Activated T-cell treated with anti-CD3 and anti-CD28 coated beads, Interleukin-2, amount 50 U/mL, for 4 hours (primary cell): Measurements from ENCODE around the gene ADAR. TPM values are rescaled to one million over a fixed set of nuclear protein-coding genes. Genes with fewer than 3 reads are reported as not detected.
"Not testable (repeated sequence)": the region's sequence is repeated elsewhere in the genome, so short reads cannot be mapped to it uniquely, and the experiment has no call there.

Experiments used
- ATAC-seq, 2 donors: fragments of 200-7000 bp; cut with Tn5 transposase; one replicate each; pipeline ENCODE4 v1.10.0; 2021
- DNase-seq: peaks from one replicate; pipeline ENCODE4 v3.0.0-alpha.2; 2020
- H3K27me3 Mint-ChIP-seq: one replicate; pipeline ENCODE4 v1.8.0; 2021; ENCODE audit warnings: low read depth, mixed read lengths
- H3K36me3 Mint-ChIP-seq: one replicate; pipeline ENCODE4 v1.8.0; 2022; ENCODE audit warnings: mixed read lengths; ENCODE audit not compliant: insufficient read depth
- H3K4me1 Mint-ChIP-seq: one replicate; pipeline ENCODE4 v1.8.0; 2021; ENCODE audit warnings: low read depth, mixed read lengths
- H3K4me3 Mint-ChIP-seq: one replicate; pipeline ENCODE4 v1.8.0; 2021; ENCODE audit warnings: mild to moderate bottlenecking, moderate library complexity, mixed read lengths
- H3K9me3 Mint-ChIP-seq: one replicate; pipeline ENCODE4 v1.8.0; 2021; ENCODE audit warnings: mixed read lengths
- total RNA-seq, 3 donors: library from RNA; stranded (reverse); gene quantifications; one replicate each; pipeline ENCODE4 v1.2.1, GENCODE V29; 2021

ADAR gene, protein sequence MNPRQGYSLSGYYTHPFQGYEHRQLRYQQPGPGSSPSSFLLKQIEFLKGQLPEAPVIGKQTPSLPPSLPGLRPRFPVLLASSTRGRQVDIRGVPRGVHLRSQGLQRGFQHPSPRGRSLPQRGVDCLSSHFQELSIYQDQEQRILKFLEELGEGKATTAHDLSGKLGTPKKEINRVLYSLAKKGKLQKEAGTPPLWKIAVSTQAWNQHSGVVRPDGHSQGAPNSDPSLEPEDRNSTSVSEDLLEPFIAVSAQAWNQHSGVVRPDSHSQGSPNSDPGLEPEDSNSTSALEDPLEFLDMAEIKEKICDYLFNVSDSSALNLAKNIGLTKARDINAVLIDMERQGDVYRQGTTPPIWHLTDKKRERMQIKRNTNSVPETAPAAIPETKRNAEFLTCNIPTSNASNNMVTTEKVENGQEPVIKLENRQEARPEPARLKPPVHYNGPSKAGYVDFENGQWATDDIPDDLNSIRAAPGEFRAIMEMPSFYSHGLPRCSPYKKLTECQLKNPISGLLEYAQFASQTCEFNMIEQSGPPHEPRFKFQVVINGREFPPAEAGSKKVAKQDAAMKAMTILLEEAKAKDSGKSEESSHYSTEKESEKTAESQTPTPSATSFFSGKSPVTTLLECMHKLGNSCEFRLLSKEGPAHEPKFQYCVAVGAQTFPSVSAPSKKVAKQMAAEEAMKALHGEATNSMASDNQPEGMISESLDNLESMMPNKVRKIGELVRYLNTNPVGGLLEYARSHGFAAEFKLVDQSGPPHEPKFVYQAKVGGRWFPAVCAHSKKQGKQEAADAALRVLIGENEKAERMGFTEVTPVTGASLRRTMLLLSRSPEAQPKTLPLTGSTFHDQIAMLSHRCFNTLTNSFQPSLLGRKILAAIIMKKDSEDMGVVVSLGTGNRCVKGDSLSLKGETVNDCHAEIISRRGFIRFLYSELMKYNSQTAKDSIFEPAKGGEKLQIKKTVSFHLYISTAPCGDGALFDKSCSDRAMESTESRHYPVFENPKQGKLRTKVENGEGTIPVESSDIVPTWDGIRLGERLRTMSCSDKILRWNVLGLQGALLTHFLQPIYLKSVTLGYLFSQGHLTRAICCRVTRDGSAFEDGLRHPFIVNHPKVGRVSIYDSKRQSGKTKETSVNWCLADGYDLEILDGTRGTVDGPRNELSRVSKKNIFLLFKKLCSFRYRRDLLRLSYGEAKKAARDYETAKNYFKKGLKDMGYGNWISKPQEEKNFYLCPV
- 100 to 1,000 TPM; 218 to 245 (median 245) TPM for total RNA-seq

DNA sequence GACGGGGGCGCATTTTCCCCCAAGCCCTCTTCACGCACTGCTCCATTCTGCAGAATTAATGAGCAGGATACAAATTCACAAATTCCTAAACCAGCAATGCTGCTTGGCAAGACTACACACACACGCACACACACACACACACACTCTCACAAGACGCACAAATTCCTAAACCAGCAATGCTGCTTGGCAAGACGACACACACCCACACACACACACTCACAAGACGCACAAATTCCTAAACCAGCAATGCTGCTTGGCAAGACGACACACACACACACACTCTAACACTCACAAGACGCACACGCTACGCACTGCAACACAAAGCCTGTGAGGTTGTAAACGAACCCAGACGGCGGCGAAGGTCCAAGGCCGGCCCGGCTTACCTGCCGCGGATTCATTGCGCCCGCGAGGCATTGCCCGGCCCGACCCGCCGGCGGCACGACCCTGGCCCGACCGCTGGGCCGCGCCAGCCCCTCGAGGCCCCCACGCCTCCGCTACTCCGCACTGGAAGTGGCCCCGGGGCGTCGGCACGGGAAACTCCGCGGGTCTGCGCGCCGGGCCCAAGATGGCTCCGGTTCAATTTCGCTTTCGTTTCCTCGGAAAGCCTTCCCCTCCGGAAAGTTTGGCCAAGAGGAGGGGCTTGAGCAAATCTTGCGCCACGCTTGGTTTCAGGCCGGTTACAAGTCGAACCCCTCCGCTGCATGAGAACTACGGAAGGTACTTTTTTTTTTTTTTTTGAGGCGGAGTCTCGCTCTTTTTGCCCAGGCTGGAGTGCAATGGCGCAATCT is at the start of gene ADAR:
Gene ADAR, minus strand, starts transcription at position 578 of the 788 bp plus-strand sequence. Its CDS starts 180 bp downstream, at position 398.
- H3K36me3 Mint-ChIP-seq = peaks cover 16% of the 10 kb centered on the region
- no peaks in the 10 kb centered on the region for H3K27me3 Mint-ChIP-seq
- H3K4me1 Mint-ChIP-seq = peaks cover 72% of the 10 kb centered on the region
- H3K4me3 Mint-ChIP-seq = peak within 1 kb of the TSS; percentile 98
- DNase-seq = peak; percentile 88
- H3K9me3 Mint-ChIP-seq = no peaks in the 10 kb centered on the region
- peak; percentile 78 to 81 for ATAC-seq

DNA sequence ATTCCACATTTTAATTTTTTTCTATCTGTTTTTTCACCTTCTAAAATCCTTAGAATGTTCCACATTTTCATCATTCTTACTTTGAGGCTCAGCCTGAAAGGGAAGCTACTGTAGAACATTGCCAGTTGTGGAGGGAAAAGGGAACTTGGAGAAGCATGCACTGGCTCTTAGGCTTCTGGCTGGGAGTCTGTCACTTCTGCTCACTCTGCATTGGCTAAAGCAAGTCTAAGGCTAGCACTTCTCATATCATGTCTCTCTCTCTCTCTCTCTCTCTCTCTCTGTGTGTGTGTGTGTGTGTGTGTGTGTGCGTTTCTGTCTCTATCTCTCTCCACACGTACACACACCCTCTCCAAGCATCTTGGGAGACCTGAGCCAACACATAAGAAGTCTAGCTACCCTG is 49.6 kb upstream of the ADAR start:
- ATAC-seq = no peak
- no peak for DNase-seq
- no peaks in the 10 kb centered on the region for H3K9me3 Mint-ChIP-seq
- no peaks in the 10 kb centered on the region for H3K4me1 Mint-ChIP-seq
- peaks cover 33% of the 10 kb centered on the region for H3K27me3 Mint-ChIP-seq
- no peak overlapping the region for H3K4me3 Mint-ChIP-seq
- H3K36me3 Mint-ChIP-seq = no peaks in the 10 kb centered on the region

DNA sequence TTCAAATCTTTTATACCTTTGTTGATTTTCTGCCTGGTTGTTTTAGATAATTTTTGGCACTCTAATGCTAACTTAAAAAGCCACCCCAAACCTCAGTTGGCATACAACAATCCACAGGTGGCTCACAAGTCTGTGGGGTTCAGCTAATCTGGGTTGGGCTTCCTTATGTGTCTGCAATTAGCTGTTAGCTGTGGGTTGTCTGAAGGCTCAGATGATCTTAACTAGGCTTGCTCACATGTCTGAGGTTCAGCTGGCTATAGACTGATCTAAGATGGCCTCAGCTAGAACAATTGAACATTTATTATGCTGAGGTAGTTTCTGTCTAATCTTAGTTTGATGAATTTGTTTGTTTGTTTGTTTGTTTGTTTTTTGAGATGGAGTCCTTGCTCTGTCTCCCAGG is 44.9 kb upstream of the ADAR start:
- no peaks in the 10 kb centered on the region for H3K36me3 Mint-ChIP-seq
- H3K4me1 Mint-ChIP-seq = no peaks in the 10 kb centered on the region
- DNase-seq = no peak
- H3K4me3 Mint-ChIP-seq = no peak overlapping the region
- no peak for ATAC-seq
- no peaks in the 10 kb centered on the region for H3K9me3 Mint-ChIP-seq
- peaks cover 14% of the 10 kb centered on the region for H3K27me3 Mint-ChIP-seq

DNA sequence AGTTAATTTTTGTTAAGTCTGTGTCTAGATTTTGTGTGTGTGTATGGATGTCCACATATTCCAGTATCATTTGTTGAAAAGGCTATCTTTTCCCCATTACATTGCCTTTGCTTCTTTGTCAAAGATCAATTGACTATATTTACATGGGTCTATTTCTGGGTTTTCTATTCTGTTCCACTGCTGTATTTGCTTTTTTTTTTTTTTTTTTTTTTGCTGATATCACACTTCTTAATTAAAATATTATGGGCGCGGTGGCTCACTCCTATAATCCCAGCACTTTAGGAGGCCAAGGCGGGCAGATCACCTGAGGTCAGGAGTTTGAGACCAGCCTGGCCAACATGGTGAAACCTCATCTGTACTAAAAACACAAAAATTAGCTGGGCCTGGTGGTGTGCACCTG is 36.7 kb upstream of the ADAR start:
- not testable (repeated sequence) for H3K36me3 Mint-ChIP-seq, H3K27me3 Mint-ChIP-seq, H3K4me3 Mint-ChIP-seq, ATAC-seq, H3K9me3 Mint-ChIP-seq, DNase-seq, H3K4me1 Mint-ChIP-seq

DNA sequence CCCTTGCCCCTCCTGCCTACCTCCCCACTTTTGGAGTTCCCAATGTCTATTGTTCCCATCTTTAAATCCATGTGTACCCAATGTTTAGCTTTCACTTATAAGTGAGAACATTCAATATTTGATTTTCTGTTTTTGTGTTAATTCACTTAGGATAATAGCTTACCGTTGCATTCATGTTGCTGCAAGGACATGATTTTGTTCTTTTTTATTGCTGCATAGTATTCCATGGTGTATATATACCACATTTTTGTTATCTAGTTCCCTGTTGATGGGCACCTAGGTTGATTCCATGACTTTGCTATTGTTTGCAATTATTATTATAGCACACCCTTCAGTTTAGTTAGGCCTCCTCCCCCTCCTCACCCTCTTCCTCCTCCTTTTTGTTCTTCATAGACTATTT is 33.5 kb upstream of the ADAR start:
- ATAC-seq (no peak), DNase-seq (no peak)
- Mint-ChIP-seq H3K4me3 (no peak overlapping the region), H3K4me1 (no peaks in the 10 kb centered on the region), H3K27me3 (peaks cover 17% of the 10 kb centered on the region), H3K36me3 (peaks cover 2% of the 10 kb centered on the region), H3K9me3 (peaks cover 6% of the 10 kb centered on the region)

DNA sequence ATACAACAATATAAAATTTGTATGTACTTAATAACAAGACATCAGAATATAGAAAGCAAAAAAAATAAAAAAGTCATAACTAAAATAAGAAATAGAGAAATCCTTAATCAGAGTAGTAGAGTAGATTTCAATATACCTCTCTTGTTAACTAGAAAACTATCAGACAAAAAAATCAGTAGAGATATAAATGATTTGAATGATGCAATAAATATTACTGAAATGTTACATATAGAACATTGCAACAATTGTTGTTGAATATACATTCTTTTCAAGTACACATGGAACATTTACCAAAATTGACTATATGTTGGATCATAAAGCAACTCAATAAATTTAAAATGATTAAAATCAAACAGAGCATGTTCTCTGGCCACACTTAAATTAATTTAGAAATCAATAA is 31.9 kb upstream of the ADAR start:
- no peak for ATAC-seq
- H3K4me3 Mint-ChIP-seq = no peak overlapping the region
- peaks cover 32% of the 10 kb centered on the region for H3K27me3 Mint-ChIP-seq
- no peak for DNase-seq
- peaks cover 6% of the 10 kb centered on the region for H3K9me3 Mint-ChIP-seq
- H3K36me3 Mint-ChIP-seq = peaks cover 2% of the 10 kb centered on the region
- H3K4me1 Mint-ChIP-seq = no peaks in the 10 kb centered on the region

DNA sequence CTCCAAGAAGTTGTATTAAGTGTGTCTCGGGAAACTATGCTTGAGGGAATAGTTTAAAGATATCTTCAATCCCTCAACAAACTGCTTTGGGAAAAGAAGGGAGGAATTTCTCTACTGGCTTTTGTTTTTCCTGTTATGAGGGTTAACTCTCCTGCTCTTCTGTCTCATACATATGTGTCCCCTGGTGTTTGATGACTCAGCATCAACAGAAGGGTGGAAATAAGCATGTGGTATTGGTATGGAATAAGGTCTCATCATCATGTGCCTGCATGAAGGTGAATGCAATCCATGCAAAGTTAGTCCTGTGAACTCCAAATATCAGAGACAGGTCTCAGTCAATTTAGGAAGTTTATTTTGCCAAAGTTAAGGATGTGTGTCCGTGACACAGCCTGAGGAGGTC is 27.2 kb upstream of the ADAR start:
- Mint-ChIP-seq H3K27me3 (peaks cover 41% of the 10 kb centered on the region), H3K4me3 (no peak overlapping the region), H3K4me1 (no peaks in the 10 kb centered on the region), H3K9me3 (peaks cover 6% of the 10 kb centered on the region), H3K36me3 (peaks cover 4% of the 10 kb centered on the region)
- ATAC-seq = no peak
- no peak for DNase-seq

DNA sequence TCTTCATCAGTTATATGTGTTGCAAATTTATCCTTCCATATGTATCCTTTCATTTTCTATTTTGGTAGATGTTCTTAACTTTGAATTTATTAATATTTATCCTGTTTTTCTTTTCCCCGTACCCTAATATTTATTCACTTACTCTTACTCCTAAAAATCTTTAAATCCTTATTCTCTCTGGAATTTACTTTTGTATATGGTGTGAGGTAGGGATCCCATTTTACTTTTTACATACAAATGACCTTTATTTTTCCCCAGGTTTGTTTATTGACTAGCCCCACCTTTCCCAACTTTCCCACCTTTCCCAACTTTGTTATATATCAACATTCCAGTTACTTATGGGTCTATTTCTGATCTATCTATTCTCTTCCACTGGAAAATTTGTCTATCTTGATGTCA is 21.7 kb upstream of the ADAR start:
- H3K9me3 Mint-ChIP-seq = peaks cover 13% of the 10 kb centered on the region
- no peak for DNase-seq
- H3K27me3 Mint-ChIP-seq = peaks cover 9% of the 10 kb centered on the region
- H3K36me3 Mint-ChIP-seq = peaks cover 10% of the 10 kb centered on the region
- H3K4me3 Mint-ChIP-seq = no peak overlapping the region
- no peak for ATAC-seq
- peaks cover 28% of the 10 kb centered on the region for H3K4me1 Mint-ChIP-seq

DNA sequence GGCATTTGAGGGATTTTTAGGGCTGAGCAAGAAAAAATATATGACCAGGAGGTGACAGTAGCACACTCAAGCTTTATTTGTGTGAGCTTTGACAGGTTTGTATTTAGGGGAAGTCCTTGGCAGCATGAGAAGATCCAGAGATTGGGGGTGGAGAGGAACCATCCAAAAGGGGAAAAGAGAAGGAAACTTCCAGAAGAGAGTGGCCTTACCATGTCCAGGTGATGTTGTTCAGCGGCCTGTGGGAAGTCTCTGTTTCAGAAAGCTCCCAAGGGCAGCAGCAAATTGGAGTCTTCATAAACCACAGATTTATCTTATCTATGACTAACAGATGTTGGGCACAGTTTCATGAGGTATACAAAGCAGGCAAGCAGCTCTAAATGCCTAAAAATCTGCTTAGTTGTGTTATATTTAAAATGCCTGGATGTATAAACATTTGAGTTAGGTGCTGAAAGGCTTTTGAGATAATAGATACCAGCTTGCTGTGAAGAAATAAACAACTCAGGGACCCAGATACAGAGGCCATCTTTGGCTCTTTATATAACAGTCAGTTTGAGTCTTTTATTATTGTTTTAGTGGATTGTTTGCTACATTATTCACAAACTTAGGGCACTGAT is 21.2 kb upstream of the ADAR start:
- H3K27me3 Mint-ChIP-seq = peaks cover 8% of the 10 kb centered on the region
- H3K36me3 Mint-ChIP-seq = peaks cover 14% of the 10 kb centered on the region
- DNase-seq (no peak), ATAC-seq (no peak)
- no peak overlapping the region for H3K4me3 Mint-ChIP-seq
- H3K4me1 Mint-ChIP-seq = peaks cover 29% of the 10 kb centered on the region
- H3K9me3 Mint-ChIP-seq = peaks cover 13% of the 10 kb centered on the region

DNA sequence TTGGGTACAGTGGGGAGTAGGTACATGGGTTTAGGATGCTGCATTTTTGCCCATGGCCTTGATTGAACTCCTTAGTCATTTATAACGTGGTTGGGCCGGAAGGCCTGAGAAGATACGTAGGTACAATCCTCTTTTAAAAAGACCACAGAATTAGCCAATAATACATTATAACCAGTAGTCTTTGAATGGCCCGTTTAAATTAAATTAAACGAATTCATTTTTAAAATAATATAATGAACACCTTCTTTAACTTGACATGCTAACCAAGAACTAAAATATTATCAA is 20.1 kb upstream of the ADAR start:
- Mint-ChIP-seq H3K36me3 (peaks cover 22% of the 10 kb centered on the region), H3K9me3 (peaks cover 13% of the 10 kb centered on the region), H3K4me1 (peaks cover 33% of the 10 kb centered on the region), H3K27me3 (peaks cover 4% of the 10 kb centered on the region), H3K4me3 (peak overlapping the region; percentile 96)
- ATAC-seq (peak in 1 of 2 donors; percentile 24), DNase-seq (no peak)

DNA sequence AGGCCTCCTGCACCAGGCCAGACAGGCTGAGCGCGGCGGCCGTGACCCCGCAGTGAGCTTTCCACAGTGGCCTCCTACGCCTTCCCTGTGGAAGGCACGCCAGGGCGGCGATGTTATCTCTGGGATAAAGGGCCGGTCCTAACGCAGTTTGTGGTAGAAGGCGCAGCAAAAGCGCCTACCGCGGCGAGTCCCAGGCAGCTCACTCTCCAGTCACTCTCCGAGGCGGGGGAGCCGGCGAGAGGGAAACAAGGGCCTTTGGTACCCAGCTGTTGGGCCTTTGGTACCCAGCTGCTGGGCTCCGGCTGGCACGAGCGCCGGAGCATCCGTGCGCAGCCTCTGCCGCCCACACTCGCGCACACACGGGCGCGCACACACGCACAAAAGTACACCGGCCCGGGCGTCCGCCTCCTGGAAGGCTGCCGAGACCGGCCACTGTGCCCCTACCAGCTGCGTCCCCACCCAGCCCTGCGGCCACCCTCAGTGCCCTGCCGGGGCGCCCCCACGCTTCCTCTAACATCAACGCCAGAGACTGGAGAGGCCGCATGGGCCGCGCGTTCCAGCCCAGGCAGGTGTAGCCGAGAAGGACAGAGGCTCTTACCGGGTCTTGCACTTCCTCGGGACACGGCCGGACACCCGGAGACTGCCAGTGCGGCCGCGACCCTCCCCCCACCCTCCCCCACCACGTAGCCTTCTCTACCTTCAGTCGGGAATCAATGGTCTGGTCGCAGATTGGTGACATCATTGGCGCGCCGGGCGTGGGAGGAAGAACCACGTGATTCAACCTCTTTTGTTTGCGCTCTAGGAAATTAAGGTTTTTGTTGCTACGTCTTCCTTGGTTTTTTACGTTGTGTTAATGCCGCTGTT is 19.5 kb upstream of the ADAR start:
- Mint-ChIP-seq H3K27me3 (peaks cover 4% of the 10 kb centered on the region), H3K4me3 (peak overlapping the region; percentile 96), H3K9me3 (peaks cover 13% of the 10 kb centered on the region), H3K4me1 (peaks cover 39% of the 10 kb centered on the region), H3K36me3 (peaks cover 27% of the 10 kb centered on the region)
- DNase-seq (peak; percentile 94), ATAC-seq (peak; percentile 83 to 84)

DNA sequence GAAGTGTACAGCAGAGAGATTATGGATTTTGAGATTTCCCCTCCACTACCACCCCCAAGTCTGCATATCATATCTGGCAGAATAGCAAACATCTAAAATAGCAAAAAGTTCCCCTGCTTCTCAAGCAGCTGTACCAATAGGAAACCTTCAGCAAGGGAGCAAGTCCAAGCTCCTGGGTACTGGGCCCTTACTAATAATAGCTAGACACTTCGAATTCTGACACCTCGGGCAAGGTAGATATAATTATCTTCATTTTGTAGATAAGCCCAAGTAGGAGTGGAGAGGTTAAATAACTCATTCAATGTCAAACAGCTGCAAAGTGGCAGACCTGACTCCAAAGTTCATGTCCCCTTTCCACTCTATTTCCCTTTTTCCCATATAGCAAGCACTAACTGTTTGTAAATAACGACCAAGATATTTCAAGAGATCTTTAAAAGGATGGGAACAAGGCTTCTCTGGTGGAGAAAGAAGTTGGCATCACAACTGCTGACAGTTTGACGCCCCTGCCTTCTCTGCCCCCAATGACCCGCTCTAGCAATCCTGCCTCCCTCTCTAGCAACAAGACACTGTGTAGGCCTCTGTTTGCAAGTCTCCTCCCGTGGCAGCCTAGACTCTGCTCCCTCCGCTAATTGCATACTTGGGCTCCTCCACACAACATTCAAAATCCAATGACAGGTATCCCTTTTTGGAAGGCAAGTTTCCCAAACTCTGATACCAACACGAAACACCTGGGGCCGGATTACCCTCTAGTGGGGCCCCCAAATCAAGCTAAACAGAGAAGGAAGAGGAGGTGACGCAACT is 18.7 kb upstream of the ADAR start:
- Mint-ChIP-seq H3K36me3 (peaks cover 26% of the 10 kb centered on the region), H3K4me3 (peak overlapping the region; percentile 96), H3K9me3 (peaks cover 13% of the 10 kb centered on the region), H3K27me3 (no peaks in the 10 kb centered on the region), H3K4me1 (peaks cover 44% of the 10 kb centered on the region)
- DNase-seq (no peak), ATAC-seq (peak; percentile 15 to 23)
